Esophagus muscularis mucosa (tissue), 4 donors: ENCODE results near the gene AMOT. TPM values are rescaled to one million over a fixed set of nuclear protein-coding genes. Genes with fewer than 3 reads are reported as not detected.

Experiments used
- DNase-seq: peaks from one replicate; pipeline ENCODE4 v3.0.0-alpha.2; 2017; ENCODE audit errors: extremely low spot score
- H3K27ac ChIP-seq, 4 donors: fragments of 200-600 bp; sonication (generic); replicated peaks in 1 of 4; 1 replicate in 3 of 4; 2 replicates in 1 of 4; pipeline ENCODE4 v1.5.1; 2016 to 2019; ENCODE audit warnings: mild to moderate bottlenecking in 1 of 4
- H3K27me3 ChIP-seq, 4 donors: fragments of 200-600 bp; sonication (generic); one replicate each; pipeline versions ENCODE4 v1.5.1 to v1.6.0; 2016 to 2019
- H3K36me3 ChIP-seq, 4 donors: fragments of 200-600 bp; sonication (generic); one replicate each; pipeline ENCODE4 v1.5.1; 2016 to 2019
- H3K4me1 ChIP-seq, 4 donors: fragments of 200-600 bp; sonication (generic); one replicate each; pipeline ENCODE4 v1.5.1; 2016 to 2019
- H3K4me3 ChIP-seq, 4 donors: fragments of 200-600 bp; sonication (generic); 1 replicate in 2 of 4; 2 replicates in 2 of 4; pipeline ENCODE4 v1.5.1; 2016 to 2019; ENCODE audit warnings: mild to moderate bottlenecking in 4 of 4, moderate library complexity in 1 of 4
- H3K9me3 ChIP-seq, 4 donors: fragments of 200-600 bp; sonication (generic); 1 replicate in 3 of 4; 2 replicates in 1 of 4; pipeline ENCODE4 v1.5.1; 2016 to 2019
- EP300 ChIP-seq: sonication (generic); formaldehyde crosslinking; IDR thresholded peaks from one replicate; pipeline ENCODE4 v1.6.1; 2017; ENCODE audit warnings: antibody characterized with exemption
- POLR2A ChIP-seq: fragments of 450-650 bp; IDR thresholded peaks from one replicate; pipeline ENCODE4 v1.6.1; 2017; ENCODE audit warnings: antibody characterized with exemption, moderate library complexity, mild to moderate bottlenecking, low read depth
- POLR2AphosphoS5 ChIP-seq, 2 donors: sonication (generic); formaldehyde crosslinking; IDR thresholded peaks; one replicate each; pipeline ENCODE4 v1.6.1; 2017; ENCODE audit warnings: antibody characterized with exemption in 2 of 2
- WGBS: methylation state at CpG from one replicate; pipeline ENCODE4 v1.1.5; 2018; 5-methylcytosine and 5-hydroxymethylcytosine counted together
- intact Hi-C: fragments of 100-400 bp; cut with DNase I; formaldehyde crosslinking; loops from one replicate; pipeline ENCODE4 v1.15.1; 2023
- small RNA-seq, 3 donors: library from RNA; depleted of rRNA; stranded (forward); fragments of <200 nt; gene quantifications; one replicate each; pipeline ENCODE3, GENCODE V24; 2016
- total RNA-seq, 4 donors: library from RNA; depleted of rRNA; stranded (reverse); fragments of >200 nt; gene quantifications; one replicate each; pipeline versions ENCODE4 v1.1.0 to v1.2.1, GENCODE V29; 2016
- TF ChIP-seq, protein P1 (sequence below), 3 experiments: fragments of 200-600 bp in 2 of 3; fragments of 450-650 bp in 1 of 3; sonication (generic) in 2 of 3; IDR thresholded peaks; one replicate each; pipeline ENCODE4 v1.5.1; 2017 to 2019; ENCODE audit warnings: antibody characterized with exemption in 3 of 3, mild to moderate bottlenecking in 2 of 3, moderate library complexity in 1 of 3

The AMOT gene
- total RNA-seq, 4 donors from 2014 or later: 4.5 to 11.1 (median 9.2) TPM

DNA sequence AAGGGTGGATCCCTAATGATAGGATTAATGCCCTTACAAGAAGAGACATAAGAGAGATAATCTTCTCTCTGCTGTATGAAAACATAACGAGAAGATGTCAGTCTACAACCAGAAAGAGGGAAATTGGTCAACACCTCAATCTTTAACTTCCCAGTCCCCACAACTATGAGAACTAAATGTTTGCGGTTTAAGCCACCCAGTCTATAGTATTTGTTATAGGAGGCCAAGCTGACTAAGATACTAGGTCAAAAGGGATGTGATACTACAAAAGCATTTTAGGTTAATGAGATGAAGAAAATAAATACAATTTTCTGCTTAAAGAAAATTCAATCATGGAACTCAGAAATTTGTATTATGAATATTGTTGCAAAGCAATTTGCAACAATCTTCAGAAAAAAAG is 105.5 kb downstream of the AMOT start:
- DNase-seq: no peak
- Histone ChIP-seq H3K36me3 (no peaks in the 10 kb centered on the region), H3K4me3 (no peak overlapping the region), H3K4me1 (no peaks in the 10 kb centered on the region), H3K27ac (no peak overlapping the region), H3K9me3 (no peaks in the 10 kb centered on the region), H3K27me3 (no peaks in the 10 kb centered on the region)
- 61% methylated on average over 2 of the region's 2 CpGs for WGBS
- intact Hi-C loops: no loop called here
- TF ChIP-seq POLR2AphosphoS5 (IDR thresholded peaks at IDR 0.05): no peak
- TF ChIP-seq POLR2A: no peak
- TF ChIP-seq, protein P1, sequence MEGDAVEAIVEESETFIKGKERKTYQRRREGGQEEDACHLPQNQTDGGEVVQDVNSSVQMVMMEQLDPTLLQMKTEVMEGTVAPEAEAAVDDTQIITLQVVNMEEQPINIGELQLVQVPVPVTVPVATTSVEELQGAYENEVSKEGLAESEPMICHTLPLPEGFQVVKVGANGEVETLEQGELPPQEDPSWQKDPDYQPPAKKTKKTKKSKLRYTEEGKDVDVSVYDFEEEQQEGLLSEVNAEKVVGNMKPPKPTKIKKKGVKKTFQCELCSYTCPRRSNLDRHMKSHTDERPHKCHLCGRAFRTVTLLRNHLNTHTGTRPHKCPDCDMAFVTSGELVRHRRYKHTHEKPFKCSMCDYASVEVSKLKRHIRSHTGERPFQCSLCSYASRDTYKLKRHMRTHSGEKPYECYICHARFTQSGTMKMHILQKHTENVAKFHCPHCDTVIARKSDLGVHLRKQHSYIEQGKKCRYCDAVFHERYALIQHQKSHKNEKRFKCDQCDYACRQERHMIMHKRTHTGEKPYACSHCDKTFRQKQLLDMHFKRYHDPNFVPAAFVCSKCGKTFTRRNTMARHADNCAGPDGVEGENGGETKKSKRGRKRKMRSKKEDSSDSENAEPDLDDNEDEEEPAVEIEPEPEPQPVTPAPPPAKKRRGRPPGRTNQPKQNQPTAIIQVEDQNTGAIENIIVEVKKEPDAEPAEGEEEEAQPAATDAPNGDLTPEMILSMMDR (IDR thresholded peaks at IDR 0.05): no peak
- no peak for TF ChIP-seq EP300

DNA sequence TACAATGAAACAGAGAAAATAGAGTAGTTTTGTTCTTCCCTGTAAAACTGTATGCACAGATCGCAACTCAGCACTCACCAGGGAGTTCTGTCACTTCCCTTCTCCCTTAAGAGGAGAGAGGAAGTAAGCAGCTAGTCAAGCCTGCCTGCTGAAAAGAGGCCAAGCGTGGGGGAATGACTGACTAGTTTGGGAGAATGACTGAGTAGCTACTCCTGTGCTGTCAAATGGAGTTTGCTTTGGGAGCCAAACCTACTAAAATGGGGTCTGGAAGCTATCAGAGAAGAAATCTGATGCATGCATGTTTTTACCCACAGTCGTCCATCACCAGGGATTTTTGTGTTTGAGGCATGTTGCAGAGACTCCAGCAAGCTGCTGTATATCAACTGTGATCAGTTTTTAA is 106.3 kb downstream of the AMOT start:
- no peak for DNase-seq
- 25% methylated on average over 3 of the region's 3 CpGs for WGBS

DNA sequence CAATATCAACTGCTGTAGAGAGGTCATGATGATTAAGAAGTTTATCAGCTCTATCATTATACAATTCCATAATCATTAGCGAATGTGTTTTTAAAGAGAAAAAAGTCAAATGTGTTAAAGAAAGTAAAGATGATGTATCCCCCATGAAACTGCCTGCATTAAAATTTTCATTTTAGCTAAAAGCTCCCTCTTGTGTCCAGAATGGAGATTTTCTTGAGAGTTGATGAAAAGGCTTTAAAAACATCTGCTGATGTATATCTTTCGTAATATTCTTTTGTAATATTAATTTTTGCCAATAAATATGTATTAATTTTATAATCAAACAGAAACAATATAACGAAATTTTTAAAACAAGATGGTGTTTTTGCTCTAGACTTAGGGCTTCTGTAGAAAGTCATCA is 108.8 kb downstream of the AMOT start:
- intact Hi-C loops: no loop called here
- Histone ChIP-seq H3K4me1 (no peaks in the 10 kb centered on the region), H3K9me3 (no peaks in the 10 kb centered on the region), H3K27ac (no peak overlapping the region), H3K27me3 (no peaks in the 10 kb centered on the region), H3K4me3 (no peak overlapping the region), H3K36me3 (no peaks in the 10 kb centered on the region)
- WGBS: 51% methylated on average over 3 of the region's 3 CpGs
- TF ChIP-seq POLR2AphosphoS5 (IDR thresholded peaks at IDR 0.05) (no peak), EP300 (no peak), POLR2A (no peak)
- TF ChIP-seq, protein P1 (IDR thresholded peaks at IDR 0.05): peak in 1 of 3 experiments; percentile 7
- no peak for DNase-seq

More for the DNA sequence above, 106.3 kb downstream of the AMOT start:
- Histone ChIP-seq H3K4me1 (no peaks in the 10 kb centered on the region), H3K27me3 (no peaks in the 10 kb centered on the region), H3K27ac (no peak overlapping the region), H3K36me3 (no peaks in the 10 kb centered on the region), H3K4me3 (no peak overlapping the region), H3K9me3 (no peaks in the 10 kb centered on the region)
- intact Hi-C loops: no loop called here
- TF ChIP-seq EP300 (no peak), POLR2A (no peak), POLR2AphosphoS5 (IDR thresholded peaks at IDR 0.05) (no peak)
- TF ChIP-seq, protein P1 (IDR thresholded peaks at IDR 0.05): no peak

Small RNA genes lying within 50 kb of the gene (small RNA-seq; reads per million reads assigned to genes)
- gene RN7SL266P: 0 reads per million in 3 donors

Other genes with a start within 250 kb of the AMOT start
- not detected for gene LHFPL1, start 160.9 kb downstream of the AMOT start, total RNA-seq